HG03575 (cell line): ENCODE measurements around the gene GPR152.

Source experiments
- ATAC-seq: cut with Tn5 transposase; IDR thresholded peaks from one replicate; pipeline ENCODE4 v1.9.1; 2021; ENCODE audit not compliant: unreplicated experiment, insufficient number of reproducible peaks, low FRiP score; ENCODE audit errors: extremely low read depth

GPR152 gene

GRCh38 chr11:67442504-67443404, 9.8 kb downstream of the GPR152 start:
- ATAC-seq = no peak

- no peak for ATAC-seq
These were observed 10.7 kb downstream of the GPR152 start for GRCh38 chr11:67441731-67442351.

- ATAC-seq = no peak
These were observed 11.4 kb downstream of the GPR152 start for GRCh38 chr11:67441098-67441563.

- no peak for ATAC-seq
These were observed 12.1 kb downstream of the GPR152 start for GRCh38 chr11:67440229-67441097.

GRCh38 chr11:67439321-67440228, 13.0 kb downstream of the GPR152 start:
- ATAC-seq = no peak

GRCh38 chr11:67438158-67438902, 14.2 kb downstream of the GPR152 start:
- no peak for ATAC-seq

- ATAC-seq = no peak
These were observed 14.7 kb downstream of the GPR152 start for GRCh38 chr11:67437809-67438157.

GRCh38 chr11:67437082-67437808, 15.3 kb downstream of the GPR152 start, which contains the start of gene PTPRCAP:
PTPRCAP (minus strand) TSS chr11:67437682; CDS start chr11:67437619, 63 bp downstream.
- ATAC-seq = no peak

- ATAC-seq = no peak
These were observed 16.0 kb downstream of the GPR152 start for GRCh38 chr11:67436459-67437081.

GRCh38 chr11:67435727-67436458, 16.6 kb downstream of the GPR152 start:
- ATAC-seq = no peak

- no peak for ATAC-seq
These were observed 17.4 kb downstream of the GPR152 start for GRCh38 chr11:67435031-67435726.

GRCh38 chr11:67434395-67434881, 18.1 kb downstream of the GPR152 start:
- no peak for ATAC-seq

- ATAC-seq = no peak
These were observed 18.8 kb downstream of the GPR152 start for GRCh38 chr11:67433536-67434394.

- ATAC-seq = no peak
These were observed 19.7 kb downstream of the GPR152 start for GRCh38 chr11:67432655-67433349.
